ENCODE measurements around the gene COPG2.

GRCh38 chr7:130554481-130554880 is 114.1 kb downstream of the COPG2 start:
- TF ChIP-seq CTCF (IDR thresholded peaks at IDR 0.05), result no peak
- no peak for TF ChIP-seq POLR2A (IDR thresholded peaks at IDR 0.05)
